GM13977 (cell line): Measurements from ENCODE around the gene GALNT17.

Experiments used
- DNase-seq: peaks from one replicate; pipeline ENCODE4 v3.0.0; 2012; ENCODE audit warnings: low spot score
- CTCF ChIP-seq: IDR thresholded peaks from 2 replicates; pipeline ENCODE4 v1.5.1; 2012; ENCODE audit warnings: mild to moderate bottlenecking, control low read depth; ENCODE audit not compliant: insufficient read depth; ENCODE audit errors: extremely low read depth, missing control alignments
- in situ Hi-C: fragments of 300-500 bp; cut with MboI; formaldehyde crosslinking; loops from one replicate; pipeline ENCODE4 v1.12.0; 2022; ENCODE audit warnings: low sequenced_read_pairs, low pct_unique_long_range_greater_than_20kb, mixed read lengths, inconsistent platforms; ENCODE audit not compliant: unreplicated experiment

GALNT17 gene

GRCh38 chr7:71739520-71740173 lies 607.7 kb downstream of the GALNT17 start:
- DNase-seq, result no peak
- in situ Hi-C loops, result loop anchor here (25.0 kb wide), 1 partner anchor 877 kb away; no protein-coding TSS in a partner anchor
- TF ChIP-seq CTCF, result no peak

GRCh38 chr7:71740174-71740560 lies 608.2 kb downstream of the GALNT17 start:
- in situ Hi-C loops, result loop anchor here (25.0 kb wide), 1 partner anchor 878 kb away; no protein-coding TSS in a partner anchor
- TF ChIP-seq CTCF, result no peak
- DNase-seq, result no peak

- no peak for DNase-seq
- TF ChIP-seq CTCF, result no peak
- in situ Hi-C loops, result loop anchor here (25.0 kb wide), 1 partner anchor 884 kb away; no protein-coding TSS in a partner anchor
These were observed 614.1 kb downstream of the GALNT17 start for GRCh38 chr7:71746006-71746405.

GRCh38 chr7:71750290-71750689 lies 618.3 kb downstream of the GALNT17 start:
- no peak for TF ChIP-seq CTCF
- DNase-seq, result no peak
- in situ Hi-C loops, result no loop called here

- TF ChIP-seq CTCF, result peak; percentile 76
- peak; percentile 72 for DNase-seq
- in situ Hi-C loops, result no loop called here
These were observed 620.4 kb downstream of the GALNT17 start for GRCh38 chr7:71752171-71752935.

GRCh38 chr7:71753236-71753635 lies 621.3 kb downstream of the GALNT17 start:
- no peak for TF ChIP-seq CTCF
- in situ Hi-C loops, result no loop called here
- DNase-seq, result no peak
